Astrocyte of the spinal cord (primary cell): Measurements from ENCODE around the gene C5orf24.
"Not testable (repeated sequence)": the region's sequence is repeated elsewhere in the genome, so short reads cannot be mapped to it uniquely, and the experiment has no call there.

ENCODE experiments used
- DNase-seq: peaks from one replicate; pipeline ENCODE4 v3.0.0; 2011; ENCODE audit warnings: low read depth, low spot score
- H3K4me3 ChIP-seq: 2 replicates; pipeline ENCODE4 v1.5.1; 2011; ENCODE audit warnings: low read depth, mild to moderate bottlenecking, low read length, moderate library complexity
- in situ Hi-C: cut with HindIII; loops from 2 replicates; pipeline ENCODE4 v1.10.0; 2017; ENCODE audit warnings: low sequenced_read_pairs
- TF ChIP-seq, protein P1 (sequence below): IDR thresholded peaks from 2 replicates; pipeline ENCODE4 v1.5.1; 2012; ENCODE audit warnings: low read depth, mild to moderate bottlenecking, low read length, inconsistent platforms

C5orf24 gene

DNA sequence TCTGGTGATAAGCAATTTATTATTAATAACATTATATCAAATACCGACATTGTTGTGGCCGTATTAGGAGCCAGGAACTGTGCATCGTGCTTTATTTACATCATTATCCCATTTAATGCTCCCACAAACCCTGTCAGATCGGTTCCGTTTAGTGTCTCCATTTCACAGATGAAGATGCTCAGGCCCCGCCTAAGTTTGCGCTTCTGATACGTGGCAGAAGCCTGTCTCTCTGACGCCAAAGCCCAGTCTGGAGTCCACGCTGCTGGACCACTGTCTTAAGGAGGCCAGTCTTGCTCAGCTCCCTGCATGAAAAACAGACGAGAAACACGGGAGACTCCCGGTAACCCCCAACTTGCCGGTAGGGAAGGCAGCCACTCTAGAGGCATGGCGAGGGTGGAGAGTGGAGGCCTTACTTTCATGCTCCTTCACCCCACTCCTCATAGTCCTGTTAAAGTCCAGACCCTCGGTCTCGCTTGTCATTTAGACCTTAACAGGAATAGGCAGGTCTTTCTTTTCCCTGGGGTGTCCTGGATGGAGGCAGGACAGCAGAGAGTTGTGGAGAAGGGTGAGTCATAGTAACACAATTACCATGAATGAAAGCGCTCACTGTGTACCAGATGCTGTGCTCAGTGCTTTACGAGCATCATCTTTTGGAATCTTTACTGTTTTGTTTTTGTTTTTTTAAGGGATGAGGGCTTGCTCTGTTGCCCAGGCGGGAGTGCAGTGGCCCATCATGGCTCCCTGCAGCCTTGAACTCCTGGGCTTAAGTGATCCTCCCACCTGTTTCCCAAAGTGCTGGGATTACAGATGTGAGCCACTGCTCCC, 29.3 kb downstream of the C5orf24 start:
- in situ Hi-C loops: no loop called here
- peak overlapping the region; percentile 67 for H3K4me3 ChIP-seq
- TF ChIP-seq, protein P1, sequence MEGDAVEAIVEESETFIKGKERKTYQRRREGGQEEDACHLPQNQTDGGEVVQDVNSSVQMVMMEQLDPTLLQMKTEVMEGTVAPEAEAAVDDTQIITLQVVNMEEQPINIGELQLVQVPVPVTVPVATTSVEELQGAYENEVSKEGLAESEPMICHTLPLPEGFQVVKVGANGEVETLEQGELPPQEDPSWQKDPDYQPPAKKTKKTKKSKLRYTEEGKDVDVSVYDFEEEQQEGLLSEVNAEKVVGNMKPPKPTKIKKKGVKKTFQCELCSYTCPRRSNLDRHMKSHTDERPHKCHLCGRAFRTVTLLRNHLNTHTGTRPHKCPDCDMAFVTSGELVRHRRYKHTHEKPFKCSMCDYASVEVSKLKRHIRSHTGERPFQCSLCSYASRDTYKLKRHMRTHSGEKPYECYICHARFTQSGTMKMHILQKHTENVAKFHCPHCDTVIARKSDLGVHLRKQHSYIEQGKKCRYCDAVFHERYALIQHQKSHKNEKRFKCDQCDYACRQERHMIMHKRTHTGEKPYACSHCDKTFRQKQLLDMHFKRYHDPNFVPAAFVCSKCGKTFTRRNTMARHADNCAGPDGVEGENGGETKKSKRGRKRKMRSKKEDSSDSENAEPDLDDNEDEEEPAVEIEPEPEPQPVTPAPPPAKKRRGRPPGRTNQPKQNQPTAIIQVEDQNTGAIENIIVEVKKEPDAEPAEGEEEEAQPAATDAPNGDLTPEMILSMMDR: no peak
- DNase-seq: peak; percentile 92

DNA sequence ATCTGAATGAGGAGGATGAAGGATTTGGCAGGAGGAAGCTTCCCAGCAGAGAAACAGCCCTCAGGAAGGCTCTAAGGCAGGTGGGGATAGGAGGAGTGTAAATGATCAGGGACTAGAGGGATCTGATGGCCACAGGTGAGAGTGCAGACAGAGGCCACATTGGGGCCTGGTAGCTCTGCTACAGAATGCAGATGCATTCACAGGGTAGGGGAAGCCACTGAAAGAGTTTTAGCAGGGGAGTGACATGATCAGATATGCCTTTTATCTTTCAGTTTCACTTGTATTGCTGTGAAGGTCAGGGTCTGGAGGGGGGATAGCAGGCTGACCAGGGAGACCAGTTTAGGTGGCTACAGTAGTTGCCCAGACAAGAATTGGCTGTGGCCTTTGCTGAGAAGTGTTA, 31.4 kb downstream of the C5orf24 start:
- H3K4me3 ChIP-seq: no peak overlapping the region
- in situ Hi-C loops: no loop called here
- no peak for DNase-seq
- TF ChIP-seq, protein P1: no peak

DNA sequence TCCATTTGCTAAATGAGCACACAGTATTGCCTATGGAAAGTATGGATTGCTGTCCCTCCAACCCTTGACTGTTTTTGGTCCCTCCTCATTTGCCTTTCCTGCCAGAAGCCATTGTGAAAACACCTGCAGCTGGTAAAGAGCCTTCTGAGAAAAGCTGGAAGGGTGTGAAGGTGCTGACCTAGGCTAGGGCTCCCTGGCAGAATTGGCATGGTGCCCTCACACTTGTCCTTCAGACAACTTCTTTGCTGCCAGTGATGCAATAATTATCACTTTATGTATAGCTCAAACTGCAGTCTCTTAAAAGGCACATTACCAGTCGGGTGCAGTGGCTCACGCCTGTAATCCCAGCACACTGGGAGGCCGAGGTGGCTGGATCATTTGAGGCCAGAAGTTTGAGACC, 32.6 kb downstream of the C5orf24 start:
- TF ChIP-seq, protein P1: no peak
- in situ Hi-C loops: no loop called here
- no peak for DNase-seq
- no peak overlapping the region for H3K4me3 ChIP-seq

DNA sequence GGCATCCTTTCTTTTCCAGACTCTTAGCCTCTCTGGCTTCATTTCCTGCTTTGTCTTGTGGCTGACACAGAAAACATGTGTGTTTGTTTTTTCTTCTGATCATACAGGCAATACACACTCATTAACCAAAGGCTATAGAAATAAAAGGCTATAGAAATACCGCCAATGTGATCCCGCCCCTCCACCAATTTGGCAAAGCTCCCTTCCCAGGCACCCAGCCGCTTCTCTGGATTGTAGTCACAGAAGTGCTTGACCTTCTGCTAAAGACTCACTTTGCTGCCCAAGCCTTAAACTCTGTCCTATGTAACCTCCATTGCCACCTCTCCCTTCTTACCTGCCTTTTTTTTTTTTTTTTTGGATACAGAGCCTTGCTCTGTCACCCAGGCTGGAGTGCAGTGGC, 33.7 kb downstream of the C5orf24 start:
- H3K4me3 ChIP-seq: no peak overlapping the region
- in situ Hi-C loops: no loop called here
- no peak for DNase-seq
- TF ChIP-seq, protein P1: no peak

DNA sequence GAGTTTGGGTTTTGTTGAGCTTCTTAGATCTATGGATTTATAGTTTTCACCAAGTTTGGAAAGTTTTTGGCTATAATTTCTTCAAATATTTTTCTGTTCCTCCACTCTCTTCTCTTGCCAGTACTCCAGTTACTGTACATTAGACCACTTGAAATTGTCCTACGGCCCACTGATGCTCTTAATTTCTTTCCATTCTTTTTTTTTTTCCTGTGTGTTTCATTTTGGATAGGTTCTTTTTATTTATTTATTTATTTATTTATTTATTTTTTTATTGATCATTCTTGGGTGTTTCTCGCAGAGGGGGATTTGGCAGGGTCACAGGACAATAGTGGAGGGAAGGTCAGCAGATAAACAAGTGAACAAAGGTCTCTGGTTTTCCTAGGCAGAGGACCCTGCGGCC, 35.2 kb downstream of the C5orf24 start:
- in situ Hi-C loops, H3K4me3 ChIP-seq, DNase-seq: not testable (repeated sequence)

DNA sequence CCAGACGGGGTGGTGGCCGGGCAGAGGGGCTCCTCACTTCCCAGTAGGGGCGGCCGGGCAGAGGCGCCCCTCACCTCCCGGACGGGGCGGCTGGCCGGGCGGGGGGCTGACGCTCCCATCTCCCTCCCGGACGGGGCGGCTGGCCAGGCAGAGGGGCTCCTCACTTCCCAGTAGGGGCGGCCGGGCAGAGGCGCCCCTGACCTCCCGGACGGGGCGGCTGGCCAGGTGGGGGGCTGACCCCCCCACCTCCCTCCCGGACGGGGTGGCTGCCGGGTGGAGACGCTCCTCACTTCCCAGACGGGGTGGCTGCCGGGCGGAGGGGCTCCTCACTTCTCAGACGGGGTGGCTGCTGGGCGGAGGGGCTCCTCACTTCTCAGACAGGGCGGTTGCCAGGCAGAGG, 35.9 kb downstream of the C5orf24 start:
- H3K4me3 ChIP-seq, DNase-seq, in situ Hi-C loops: not testable (repeated sequence)

DNA sequence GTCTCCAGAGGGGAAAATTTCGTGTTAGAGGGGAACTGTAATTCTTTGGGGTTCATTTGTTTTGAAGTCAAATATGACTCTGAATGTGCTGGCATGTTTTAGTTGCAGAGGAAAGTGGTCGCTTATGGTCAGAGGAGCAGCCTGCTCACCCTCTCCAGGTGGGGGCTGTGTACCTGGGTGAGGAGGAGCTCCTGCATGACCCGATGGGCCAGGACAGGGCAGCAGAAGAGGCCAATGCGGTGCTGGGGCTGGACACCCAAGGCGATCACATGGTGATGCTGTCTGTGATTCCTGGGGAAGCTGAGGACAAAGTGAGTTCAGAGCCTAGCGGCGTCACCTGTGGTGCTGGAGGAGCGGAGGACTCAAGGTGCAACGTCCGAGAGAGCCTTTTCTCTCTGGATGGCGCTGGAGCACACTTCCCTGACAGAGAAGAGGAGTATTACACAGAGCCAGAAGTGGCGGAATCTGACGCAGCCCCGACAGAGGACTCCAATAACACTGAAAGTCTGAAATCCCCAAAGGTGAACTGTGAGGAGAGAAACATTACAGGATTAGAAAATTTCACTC, 41.9 kb downstream of the C5orf24 start:
- in situ Hi-C loops: no loop called here
- no peak for DNase-seq
- no peak overlapping the region for H3K4me3 ChIP-seq
- TF ChIP-seq, protein P1: no peak
